Endodermal cell (in vitro differentiated cells): ENCODE data around the gene VPS45. TPM values are rescaled to one million over a fixed set of nuclear protein-coding genes. Genes with fewer than 3 reads are reported as not detected.

Experiments used
- DNase-seq: peaks from one replicate; pipeline ENCODE4 v3.0.0-alpha.2; 2017
- H3K27ac ChIP-seq: 2 replicates; pipeline ENCODE4 v1.5.1; 2013; ENCODE audit warnings: mild to moderate bottlenecking, low read depth, low read length, moderate library complexity
- H3K27me3 ChIP-seq: 2 replicates; pipeline ENCODE4 v1.6.1; 2013; ENCODE audit warnings: mild to moderate bottlenecking, low read length, moderate library complexity; ENCODE audit not compliant: insufficient read depth, control insufficient read depth, poor library complexity, severe bottlenecking
- H3K36me3 ChIP-seq: 2 replicates; pipeline ENCODE4 v1.7.0; 2013; ENCODE audit warnings: mild to moderate bottlenecking, low read length, moderate library complexity; ENCODE audit not compliant: control insufficient read depth, insufficient read depth
- H3K4me1 ChIP-seq: one replicate; pipeline ENCODE4 v1.7.0; 2013; ENCODE audit warnings: low read length; ENCODE audit not compliant: control insufficient read depth, insufficient read depth
- H3K4me3 ChIP-seq: 2 replicates; pipeline ENCODE4 v1.5.1; 2013; ENCODE audit warnings: mild to moderate bottlenecking, low read length, moderate library complexity
- H3K9ac ChIP-seq: 2 replicates; pipeline ENCODE4 v1.6.1; 2013; ENCODE audit warnings: mild to moderate bottlenecking, low read length, moderate library complexity; ENCODE audit not compliant: poor library complexity, severe bottlenecking; ENCODE audit errors: extremely low read depth
- H3K9me3 ChIP-seq: 2 replicates; pipeline ENCODE4 v1.6.1; 2013; ENCODE audit warnings: mild to moderate bottlenecking, low read length, moderate library complexity; ENCODE audit not compliant: control insufficient read depth
- H3K27ac Mint-ChIP-seq: 2 replicates; pipeline ENCODE4 v1.8.0; 2020; ENCODE audit warnings: mixed read lengths
- H3K27me3 Mint-ChIP-seq: 2 replicates; pipeline ENCODE4 v1.8.0; 2021; ENCODE audit warnings: mild to moderate bottlenecking, mixed read lengths; ENCODE audit not compliant: insufficient read depth
- H3K36me3 Mint-ChIP-seq: 2 replicates; pipeline ENCODE4 v1.8.0; 2020; ENCODE audit warnings: low read depth, mixed read lengths
- H3K4me1 Mint-ChIP-seq: 2 replicates; pipeline ENCODE4 v1.8.0; 2020; ENCODE audit warnings: mixed read lengths
- H3K4me3 Mint-ChIP-seq: 2 replicates; pipeline ENCODE4 v1.8.0; 2020; ENCODE audit warnings: mild to moderate bottlenecking, moderate library complexity, mixed read lengths
- H3K9me3 Mint-ChIP-seq: 2 replicates; pipeline ENCODE4 v1.8.0; 2020; ENCODE audit warnings: mild to moderate bottlenecking, mixed read lengths
- CTCF ChIP-seq: fragments of 200-600 bp; sonication (generic); conservative IDR thresholded peaks from 2 replicates; pipeline ENCODE4 v1.5.0; 2021; ENCODE audit warnings: antibody characterized with exemption, mild to moderate bottlenecking
- WGBS, 2 experiments: methylation state at CpG; one replicate each; pipeline versions ENCODE4 v1.1.5 to v1.1.7; 2013; ENCODE audit warnings: missing lambda C conversion rate in 2 of 2, mixed read lengths in 1 of 2; ENCODE audit not compliant: insufficient coverage in 1 of 2, insufficient read length in 1 of 2; 5-methylcytosine and 5-hydroxymethylcytosine counted together
- total RNA-seq, 2 donors: library from RNA; stranded (reverse); fragmentation: NEBNext Ultra II Directional in 1 of 2; extraction: Animal tissue kit (Norgen Biotek cat#: 25700) in 1 of 2; gene quantifications; 2 replicates in 1 of 2; 3 replicates in 1 of 2; pipeline ENCODE4 v1.2.1, GENCODE V29; 2021

VPS45 gene
- total RNA-seq, 2 donors from 2014 or later: 32.6 to 35.0 TPM

DNA sequence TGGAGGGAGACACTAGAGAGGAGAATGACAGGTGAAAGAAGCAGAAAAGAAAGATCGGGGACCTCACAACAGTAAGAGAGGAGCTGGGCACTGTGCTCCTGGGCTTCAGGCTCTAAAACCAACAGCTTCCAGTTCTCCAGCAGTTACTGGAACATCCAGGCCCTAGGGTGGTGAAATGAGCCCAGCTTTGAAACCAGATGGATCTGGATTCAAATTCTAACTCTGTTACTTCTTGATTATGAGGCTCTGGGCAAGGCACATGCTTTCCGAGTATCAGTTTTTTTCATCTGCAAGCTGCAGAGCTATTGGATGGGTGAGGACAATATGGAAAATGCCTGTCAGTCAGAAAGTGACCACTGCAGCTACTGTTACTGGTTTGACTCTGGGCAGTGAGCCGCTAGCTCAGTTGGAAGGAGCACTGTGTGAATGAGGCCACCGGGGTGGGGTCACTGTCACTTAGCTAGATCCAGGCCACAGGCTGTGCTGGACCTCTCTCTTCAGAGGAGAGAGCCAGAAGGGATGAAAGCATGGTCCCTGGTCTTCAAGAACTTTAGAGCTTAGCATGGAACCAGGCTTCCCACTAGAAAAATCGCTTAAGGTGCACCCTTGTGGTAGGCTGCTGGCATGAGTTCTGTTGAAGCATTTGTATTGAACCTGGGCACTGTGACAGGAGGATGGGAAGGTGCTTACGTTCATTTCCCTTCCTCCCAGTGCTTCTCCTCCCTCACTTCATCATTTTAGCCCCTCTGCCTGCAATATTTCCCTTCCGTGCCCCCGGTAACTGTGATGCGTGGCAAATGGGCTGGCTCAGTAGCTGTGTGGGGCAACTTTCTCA, 94.4 kb downstream of the VPS45 start:
- Histone ChIP-seq H3K27me3 (no peaks in the 10 kb centered on the region), H3K4me1 (peaks cover 9% of the 10 kb centered on the region), H3K36me3 (peaks cover 13% of the 10 kb centered on the region), H3K4me3 (peak overlapping the region; percentile 61), H3K27ac (peak overlapping the region; percentile 93), H3K9me3 (no peaks in the 10 kb centered on the region), H3K9ac (no peak overlapping the region)
- Mint-ChIP-seq H3K36me3 (peaks cover 22% of the 10 kb centered on the region), H3K4me3 (peak overlapping the region; percentile 50), H3K9me3 (no peaks in the 10 kb centered on the region), H3K27ac (peak overlapping the region; percentile 99), H3K27me3 (no peaks in the 10 kb centered on the region), H3K4me1 (peaks cover 40% of the 10 kb centered on the region)
- TF ChIP-seq CTCF: peak; percentile 44
- DNase-seq: no peak
- WGBS, 2 experiments: 79 to 81% methylated on average over 7 to 9 of the region's 9 CpGs

- peak overlapping the region; percentile 54 for H3K9ac ChIP-seq
- TF ChIP-seq CTCF: no peak
Measured at GRCh38 chr1:150162582-150162861, 94.9 kb downstream of the VPS45 start.

DNA sequence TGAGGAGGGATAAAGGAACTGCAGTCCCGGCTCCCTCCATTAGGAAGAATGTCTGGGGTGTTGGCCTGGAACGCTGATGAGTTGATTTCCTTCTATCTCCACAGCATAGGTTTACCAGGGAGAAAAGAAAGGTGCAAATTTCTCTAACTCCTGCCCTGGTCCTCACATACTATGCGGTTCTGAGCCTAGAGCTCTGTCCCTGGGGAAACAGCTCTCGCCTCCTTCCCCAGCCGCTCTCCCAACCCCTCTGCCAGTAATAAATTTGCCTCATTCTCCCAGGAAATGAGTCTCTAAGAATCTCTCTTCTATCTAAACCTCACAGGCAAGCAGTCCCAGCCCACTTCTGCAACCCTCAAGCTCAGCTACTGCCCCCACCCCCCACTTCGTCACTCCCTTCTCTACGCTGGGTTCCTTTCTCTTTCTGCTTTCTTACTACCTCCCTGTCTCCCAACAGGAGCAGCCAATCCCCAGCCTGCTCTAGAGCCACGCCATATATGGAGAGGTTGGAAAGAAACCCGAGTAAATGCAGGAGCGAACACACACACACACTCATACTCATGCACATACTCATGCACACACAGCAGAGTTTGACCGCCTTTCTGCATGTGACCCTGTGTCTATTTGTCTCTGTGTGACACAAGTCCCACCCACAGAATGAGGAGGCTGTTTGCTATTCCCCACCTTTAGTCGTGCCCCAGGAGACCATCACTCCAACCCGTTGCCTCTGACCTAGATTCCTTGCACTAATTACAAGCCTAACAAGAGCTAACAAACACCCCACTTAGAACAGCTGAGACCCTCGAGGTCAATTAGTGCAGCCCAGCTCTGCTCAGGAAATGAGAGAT, 95.5 kb downstream of the VPS45 start:
- Histone ChIP-seq H3K9ac (peak overlapping the region; percentile 54), H3K9me3 (no peaks in the 10 kb centered on the region), H3K4me3 (peak overlapping the region; percentile 60), H3K36me3 (peaks cover 2% of the 10 kb centered on the region), H3K27me3 (no peaks in the 10 kb centered on the region), H3K27ac (peak overlapping the region; percentile 93), H3K4me1 (peaks cover 9% of the 10 kb centered on the region)
- TF ChIP-seq CTCF: peak; percentile 51
- DNase-seq: peak; percentile 95
- H3K27ac Mint-ChIP-seq: peak overlapping the region; percentile 99
- no peaks in the 10 kb centered on the region for H3K9me3 Mint-ChIP-seq
- H3K4me3 Mint-ChIP-seq: peak overlapping the region; percentile 50
- WGBS, 2 experiments: 4 to 17% methylated on average over 6 to 14 of the region's 14 CpGs
- no peaks in the 10 kb centered on the region for H3K27me3 Mint-ChIP-seq
- peaks cover 11% of the 10 kb centered on the region for H3K36me3 Mint-ChIP-seq
- H3K4me1 Mint-ChIP-seq: peaks cover 40% of the 10 kb centered on the region

More at GRCh38 chr1:150162582-150162861, 94.9 kb downstream of the VPS45 start:
- Histone ChIP-seq H3K27me3 (no peaks in the 10 kb centered on the region), H3K4me3 (peak overlapping the region; percentile 61), H3K27ac (peak overlapping the region; percentile 93), H3K36me3 (peaks cover 8% of the 10 kb centered on the region), H3K4me1 (peaks cover 9% of the 10 kb centered on the region), H3K9me3 (no peaks in the 10 kb centered on the region)
- WGBS, 2 experiments: 20% methylated on average over 1 of the region's 4 CpGs; no CpG with 5 or more reads in 1 of the 2 experiments
- peak overlapping the region; percentile 50 for H3K4me3 Mint-ChIP-seq
- H3K27me3 Mint-ChIP-seq: no peaks in the 10 kb centered on the region
- H3K36me3 Mint-ChIP-seq: peaks cover 17% of the 10 kb centered on the region
- peak overlapping the region; percentile 99 for H3K27ac Mint-ChIP-seq
- DNase-seq: no peak
- peaks cover 40% of the 10 kb centered on the region for H3K4me1 Mint-ChIP-seq
- no peaks in the 10 kb centered on the region for H3K9me3 Mint-ChIP-seq
